Stimulated activated CD8-positive, alpha-beta memory T cell treated with anti-CD3 and anti-CD28 coated beads, Interleukin-4, amount 100 ng/mL, for 24 hours (primary cell): ENCODE results near the gene LAMC2.
"Not testable (repeated sequence)": the region's sequence is repeated elsewhere in the genome, so short reads cannot be mapped to it uniquely, and the experiment has no call there.

Experiments
- DNase-seq: peaks from one replicate; pipeline ENCODE4 v3.0.0-alpha.2; 2020; ENCODE audit warnings: low read depth

The LAMC2 gene

DNA sequence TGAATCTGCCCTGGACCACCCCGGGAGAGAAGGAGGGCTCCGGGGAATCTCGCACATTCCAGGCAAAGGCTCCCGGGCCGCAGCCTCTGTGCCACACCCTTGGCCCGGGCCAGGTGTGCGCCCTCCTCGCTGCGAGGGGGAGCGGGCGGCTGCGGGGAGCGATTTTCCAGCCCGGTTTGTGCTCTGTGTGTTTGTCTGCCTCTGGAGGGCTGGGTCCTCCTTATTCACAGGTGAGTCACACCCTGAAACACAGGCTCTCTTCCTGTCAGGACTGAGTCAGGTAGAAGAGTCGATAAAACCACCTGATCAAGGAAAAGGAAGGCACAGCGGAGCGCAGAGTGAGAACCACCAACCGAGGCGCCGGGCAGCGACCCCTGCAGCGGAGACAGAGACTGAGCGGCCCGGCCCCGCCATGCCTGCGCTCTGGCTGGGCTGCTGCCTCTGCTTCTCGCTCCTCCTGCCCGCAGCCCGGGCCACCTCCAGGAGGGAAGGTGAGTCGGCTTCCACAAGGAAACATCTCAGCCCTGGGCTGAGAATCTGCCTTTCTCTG is at the start of gene LAMC2:
TSS of gene LAMC2 (plus strand) at position 324 of the 550 bp plus-strand sequence. CDS start at position 413, 89 bp downstream.
- DNase-seq: no peak

DNA sequence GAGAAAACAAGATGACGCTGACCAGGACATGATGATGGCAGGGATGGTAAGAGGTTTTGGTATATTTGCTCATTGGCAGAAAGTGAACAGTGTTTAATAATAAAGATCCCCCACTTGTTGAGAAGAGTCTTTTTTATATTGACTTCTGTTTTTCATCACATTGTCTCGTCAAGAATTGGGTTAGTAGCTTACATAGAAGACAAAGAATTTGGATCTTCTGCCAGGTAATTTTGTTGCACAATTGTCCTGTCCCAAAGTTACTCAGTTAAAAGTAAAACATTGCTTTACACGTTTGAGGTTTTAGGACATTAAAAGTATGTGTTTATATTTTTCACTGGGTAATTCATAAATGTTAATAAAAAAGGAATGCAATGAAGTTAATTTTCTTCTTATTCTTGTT is 48.3 kb upstream of the LAMC2 start:
- DNase-seq: no peak

DNA sequence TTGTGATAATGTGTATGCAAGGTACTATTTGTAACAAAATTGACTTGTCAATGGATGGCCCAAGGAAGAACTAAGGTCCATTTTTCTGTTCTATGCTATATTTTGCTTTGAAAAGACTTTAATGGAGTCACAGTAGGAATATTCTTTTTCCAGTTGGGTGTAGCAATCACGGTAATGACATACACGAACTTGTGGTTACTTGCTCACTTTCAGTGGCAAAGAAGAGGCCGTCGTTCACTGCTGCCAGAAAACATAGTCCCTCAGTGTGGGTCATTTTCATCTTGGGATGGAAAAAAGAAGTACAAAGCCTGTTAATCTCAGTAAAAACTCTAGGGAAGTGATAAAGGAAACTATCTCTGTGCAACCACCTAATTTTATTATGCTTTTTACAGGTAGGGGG is 47.8 kb upstream of the LAMC2 start:
- DNase-seq: no peak

DNA sequence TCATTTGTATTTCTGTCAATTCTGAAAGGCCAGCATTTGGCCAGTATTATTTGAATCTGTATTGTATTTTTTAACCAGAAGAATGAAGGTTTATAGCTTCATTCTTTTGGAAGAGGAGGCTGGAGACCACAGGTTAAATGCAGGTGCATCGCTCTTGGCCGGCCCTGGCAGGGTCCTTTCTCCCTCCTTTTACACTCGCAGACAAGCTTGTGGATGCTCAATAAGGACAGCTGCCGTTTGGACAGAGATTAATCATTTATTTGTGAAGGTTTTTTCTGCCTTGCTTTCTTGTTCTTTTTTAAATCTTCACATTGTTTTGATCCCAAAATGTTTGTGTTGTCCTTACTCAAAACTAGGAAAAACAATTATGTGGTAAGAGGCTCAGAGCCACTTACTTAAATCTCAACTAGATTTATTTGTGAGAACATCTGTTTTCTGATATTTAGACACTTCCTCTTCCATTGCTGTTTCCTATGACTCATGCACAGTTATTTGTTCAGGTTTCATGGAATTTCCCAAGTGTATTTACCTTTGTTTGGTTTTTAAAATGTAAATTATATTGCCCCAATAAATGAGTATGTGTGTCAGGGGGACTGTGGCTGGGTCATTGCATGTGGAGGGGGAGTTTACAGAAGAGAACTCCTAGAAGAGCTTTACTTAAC is 46.7 kb upstream of the LAMC2 start:
- DNase-seq: no peak

DNA sequence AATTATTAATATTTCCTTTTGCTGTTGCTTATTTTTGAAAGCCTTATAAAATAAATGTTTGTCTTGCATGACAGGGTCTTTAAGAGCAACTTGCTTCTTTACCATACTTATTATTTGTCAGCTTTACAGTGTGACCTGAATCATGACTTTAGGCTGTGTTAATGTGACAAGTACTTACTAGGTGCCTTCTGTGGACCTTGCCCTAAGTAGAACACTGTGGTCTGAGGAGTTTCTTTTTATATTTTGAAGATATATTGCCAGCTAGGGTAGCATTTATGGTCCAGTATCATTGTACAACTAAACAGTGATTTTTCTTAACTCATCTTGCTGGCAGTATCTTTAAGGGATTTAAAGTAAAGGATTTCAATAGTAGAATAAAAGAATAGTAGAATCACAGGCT is 45.4 kb upstream of the LAMC2 start:
- no peak for DNase-seq

DNA sequence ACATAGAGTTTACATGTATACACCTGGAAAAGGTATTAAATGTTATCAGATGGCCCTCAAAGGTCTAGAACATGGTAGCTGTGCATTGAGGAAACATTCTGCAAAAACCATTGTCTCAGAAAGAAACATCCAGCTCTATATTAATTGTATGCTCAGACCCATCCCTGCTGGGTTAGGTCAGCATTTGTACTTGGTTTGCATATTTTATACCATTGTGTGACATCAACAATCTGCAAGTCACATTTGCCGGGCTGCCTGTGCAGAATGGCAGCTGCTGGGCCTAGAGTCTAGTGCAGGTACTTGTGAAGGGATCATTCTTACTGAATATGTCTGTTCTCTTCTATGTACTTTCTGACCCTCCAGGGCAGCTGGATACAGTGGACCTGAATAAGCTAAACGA is 43.9 kb upstream of the LAMC2 start:
- DNase-seq: no peak

DNA sequence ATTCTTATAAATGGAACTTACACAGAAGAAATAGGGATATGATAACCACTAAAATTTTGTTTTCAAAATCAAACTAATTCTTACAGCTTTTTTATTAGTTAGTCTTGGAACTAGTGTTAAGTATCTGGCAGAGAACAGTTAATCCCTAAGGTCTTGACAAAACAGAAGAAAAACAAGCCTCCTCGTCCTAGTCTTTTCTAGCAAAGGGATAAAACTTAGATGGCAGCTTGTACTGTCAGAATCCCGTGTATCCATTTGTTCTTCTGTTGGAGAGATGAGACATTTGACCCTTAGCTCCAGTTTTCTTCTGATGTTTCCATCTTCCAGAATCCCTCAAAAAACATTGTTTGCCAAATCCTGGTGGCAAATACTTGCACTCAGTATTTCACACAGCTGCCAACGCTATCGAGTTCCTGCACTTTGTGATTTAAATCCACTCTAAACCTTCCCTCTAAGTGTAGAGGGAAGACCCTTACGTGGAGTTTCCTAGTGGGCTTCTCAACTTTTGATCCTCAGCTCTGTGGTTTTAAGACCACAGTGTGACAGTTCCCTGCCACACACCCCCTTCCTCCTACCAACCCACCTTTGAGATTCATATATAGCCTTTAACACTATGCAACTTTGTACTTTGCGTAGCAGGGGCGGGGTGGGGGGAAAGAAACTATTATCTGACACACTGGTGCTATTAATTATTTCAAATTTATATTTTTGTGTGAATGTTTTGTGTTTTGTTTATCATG is 42.3 kb upstream of the LAMC2 start:
- DNase-seq: no peak

DNA sequence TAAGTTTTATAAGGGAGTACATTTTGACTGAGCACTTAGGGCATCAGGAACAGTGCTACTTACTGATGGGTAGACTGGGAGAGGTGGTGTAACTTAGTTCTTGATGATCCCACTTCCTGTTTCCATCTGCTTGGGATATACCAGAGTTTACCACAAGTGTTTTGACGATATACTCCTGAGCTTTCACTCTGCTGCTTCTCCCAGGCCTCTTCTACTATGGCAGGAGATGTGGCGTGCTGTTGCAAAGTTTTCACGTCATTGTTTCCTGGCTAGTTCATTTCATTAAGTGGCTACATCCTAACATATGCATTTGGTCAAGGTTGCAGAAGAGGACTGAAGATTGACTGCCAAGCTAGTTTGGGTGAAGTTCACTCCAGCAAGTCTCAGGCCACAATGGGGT is 41.3 kb upstream of the LAMC2 start:
- DNase-seq: no peak

DNA sequence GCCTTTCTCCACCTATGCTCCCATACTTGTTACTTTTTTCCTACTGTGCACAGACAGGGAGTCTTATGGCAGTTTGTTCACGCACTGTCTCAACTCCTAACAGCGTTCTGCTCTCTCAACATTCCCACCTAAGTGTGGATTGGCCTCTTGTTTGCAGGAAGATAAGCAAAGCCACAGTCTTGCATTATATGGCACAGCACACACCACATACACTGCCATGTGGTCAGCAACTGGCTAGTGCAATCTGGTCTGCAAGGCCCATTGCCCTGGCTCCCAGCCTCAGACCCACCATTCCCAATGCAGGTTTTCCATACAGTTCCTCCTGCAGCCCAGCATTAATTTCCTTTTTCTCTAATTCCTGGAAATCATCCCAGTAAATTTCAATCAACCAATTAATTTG is 38.3 kb upstream of the LAMC2 start:
- no peak for DNase-seq

DNA sequence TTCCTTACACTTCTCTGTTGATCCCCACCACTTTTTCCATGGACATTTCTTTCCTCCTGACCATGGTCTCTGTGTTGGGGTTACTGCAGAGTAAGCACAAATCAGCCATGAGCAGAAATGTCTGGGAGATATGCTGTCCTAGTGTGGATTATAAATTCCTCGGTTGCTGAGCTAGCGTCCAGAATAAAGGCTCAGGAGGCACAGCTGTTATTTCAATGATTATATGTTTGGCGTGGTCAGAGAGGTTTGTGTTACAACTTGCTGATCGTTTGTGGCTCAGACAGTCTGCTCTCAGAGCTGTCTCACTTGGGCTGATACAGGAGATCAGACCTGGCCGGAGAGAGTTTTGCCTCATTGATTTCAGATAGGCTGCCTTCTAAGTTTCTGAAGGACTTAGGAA is 37.5 kb upstream of the LAMC2 start:
- DNase-seq: no peak

DNA sequence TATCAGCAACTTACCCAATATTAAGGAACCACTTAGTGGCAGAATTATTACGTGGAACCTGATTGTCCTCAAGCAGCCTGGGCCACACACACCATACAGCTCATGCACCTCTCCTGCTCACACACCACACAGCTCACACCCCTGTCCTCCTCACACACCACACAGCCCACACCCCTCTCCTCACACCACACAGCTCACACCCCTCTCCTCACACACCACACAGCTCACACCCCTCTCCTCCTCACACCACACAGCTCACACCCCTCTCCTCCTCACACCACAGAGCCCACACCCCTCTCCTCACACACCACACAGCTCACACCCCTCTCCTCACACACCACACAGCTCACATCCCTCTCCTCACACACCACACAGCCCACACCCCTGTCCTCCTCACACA is 36.8 kb upstream of the LAMC2 start:
- DNase-seq: no peak

DNA sequence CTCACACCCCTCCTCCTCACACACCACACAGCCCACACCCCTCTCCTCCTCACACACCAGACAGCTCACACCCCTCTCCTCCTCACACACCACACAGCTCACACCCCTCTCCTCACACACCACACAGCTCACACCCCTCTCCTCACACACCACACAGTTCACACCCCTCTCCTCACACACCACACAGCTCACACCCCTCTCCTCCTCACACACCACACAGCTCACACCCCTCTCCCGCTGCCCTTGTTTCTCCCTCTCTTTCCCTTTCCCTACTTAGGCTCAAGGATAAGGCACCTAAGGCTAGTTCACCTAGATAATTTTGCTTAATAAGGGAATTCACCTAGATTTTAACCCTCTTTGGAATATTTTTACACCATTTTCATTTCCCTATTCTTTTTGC is 36.0 kb upstream of the LAMC2 start:
- DNase-seq: not testable (repeated sequence)

DNA sequence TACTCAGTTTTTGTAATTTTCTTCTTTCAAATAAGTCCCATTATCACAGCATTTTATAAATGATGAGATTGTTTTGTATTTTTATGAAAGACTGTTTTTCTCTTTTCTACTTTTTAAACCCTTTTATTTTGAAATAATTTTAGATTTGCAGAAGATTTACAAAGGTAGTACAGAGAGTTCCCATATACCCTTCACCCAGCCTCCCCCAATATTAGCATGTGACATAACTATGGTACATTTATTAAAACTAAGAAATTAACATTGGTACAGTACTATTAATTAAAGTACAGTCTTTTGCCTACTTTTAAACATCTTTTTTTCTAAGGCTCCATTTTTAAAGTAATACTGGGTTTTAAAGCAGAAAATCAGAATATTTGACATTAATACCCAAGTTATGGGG is 35.6 kb upstream of the LAMC2 start:
- DNase-seq: no peak

DNA sequence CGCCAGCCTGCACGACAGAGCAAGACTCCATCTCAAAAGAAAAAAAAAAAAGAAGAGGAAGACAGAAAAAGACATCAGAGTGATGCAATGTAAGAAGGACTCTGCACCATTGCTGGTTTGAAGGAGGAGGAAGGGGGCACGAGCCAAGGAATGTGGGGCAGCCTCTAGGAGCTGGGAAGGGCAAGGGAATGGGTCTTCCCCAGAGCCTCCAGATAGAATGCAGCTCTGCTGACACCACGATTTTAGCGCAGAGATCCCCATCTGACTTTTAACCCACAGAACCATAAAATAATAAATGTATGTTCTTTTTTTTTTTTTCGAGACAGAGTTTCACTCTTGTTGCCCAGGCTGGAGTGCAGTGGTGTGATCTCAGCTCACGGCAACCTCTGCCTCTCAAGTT is 33.9 kb upstream of the LAMC2 start:
- no peak for DNase-seq

DNA sequence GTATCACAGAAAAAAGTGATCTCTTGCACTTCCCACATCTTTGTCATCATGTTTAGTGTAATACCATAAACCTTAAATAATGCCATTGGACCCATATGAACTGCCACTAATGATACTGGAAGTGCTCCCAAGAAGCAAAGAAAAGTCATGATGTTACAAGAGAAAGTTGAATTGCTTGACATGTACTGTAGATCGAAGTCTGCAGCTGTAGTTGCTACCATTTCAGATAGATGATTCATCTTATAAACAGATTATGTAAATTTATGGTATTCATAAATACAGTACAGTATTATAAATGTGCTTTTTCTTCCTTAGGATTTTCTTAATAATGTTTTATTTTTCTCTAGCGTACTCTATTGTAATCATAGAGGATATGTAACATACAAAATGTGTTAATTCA is 30.1 kb upstream of the LAMC2 start:
- DNase-seq: no peak

DNA sequence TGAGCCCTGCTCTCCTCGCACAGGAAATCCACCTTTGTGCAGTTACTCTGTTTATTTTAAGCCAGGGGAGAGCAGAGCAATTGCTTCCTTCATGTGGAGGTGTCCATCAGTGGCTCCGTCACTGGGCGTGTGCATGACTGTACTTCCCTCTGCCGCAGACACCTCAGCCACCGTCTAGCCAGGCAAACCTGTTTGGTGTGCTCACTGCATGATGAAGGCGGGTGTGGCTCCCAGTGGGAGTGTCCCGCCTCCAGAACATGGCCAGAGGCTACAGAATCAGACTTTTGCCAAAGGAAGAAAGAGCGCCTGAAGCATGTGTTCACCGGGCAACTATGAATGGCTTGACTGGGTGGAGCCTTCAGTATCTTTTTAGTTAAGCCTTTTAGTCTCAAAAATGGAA is 26.1 kb upstream of the LAMC2 start:
- DNase-seq: no peak

DNA sequence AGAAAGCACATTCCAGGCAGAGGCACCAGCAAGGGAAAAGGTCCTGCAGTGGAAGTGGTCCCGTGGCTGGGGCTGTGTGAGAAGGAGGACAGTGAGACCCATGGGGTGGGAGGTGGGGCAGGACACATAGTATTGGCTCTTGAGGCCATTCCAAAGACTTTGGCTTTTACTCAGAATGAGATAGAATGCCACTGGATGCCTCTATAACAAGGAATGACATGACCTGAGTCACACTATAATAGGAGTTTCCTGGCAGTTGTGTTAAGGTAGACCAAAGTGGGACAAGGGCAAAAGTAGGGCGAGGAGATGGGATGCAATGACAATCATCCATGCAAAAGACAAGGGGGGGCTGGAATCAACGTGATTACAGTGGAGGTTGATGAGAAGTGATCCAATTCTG is 24.7 kb upstream of the LAMC2 start:
- DNase-seq: no peak

DNA sequence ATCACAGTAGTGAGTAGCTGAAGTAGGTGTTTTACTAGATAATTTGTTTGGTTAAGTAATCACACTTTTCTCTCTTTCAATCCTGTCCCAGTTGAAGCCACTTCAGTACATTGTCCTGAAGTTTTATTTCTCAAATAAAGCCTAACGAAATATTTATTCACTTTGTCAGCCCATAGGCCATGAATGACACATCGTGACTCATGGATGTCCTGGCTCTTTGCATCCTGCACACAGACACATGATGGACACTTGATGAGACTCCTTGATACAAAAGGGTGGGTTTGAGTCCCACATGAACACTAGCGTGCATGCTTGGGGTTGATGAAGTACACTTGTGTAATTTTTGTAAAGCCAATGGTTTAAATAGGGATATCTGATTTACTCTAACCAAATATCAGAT is 22.7 kb upstream of the LAMC2 start:
- no peak for DNase-seq

DNA sequence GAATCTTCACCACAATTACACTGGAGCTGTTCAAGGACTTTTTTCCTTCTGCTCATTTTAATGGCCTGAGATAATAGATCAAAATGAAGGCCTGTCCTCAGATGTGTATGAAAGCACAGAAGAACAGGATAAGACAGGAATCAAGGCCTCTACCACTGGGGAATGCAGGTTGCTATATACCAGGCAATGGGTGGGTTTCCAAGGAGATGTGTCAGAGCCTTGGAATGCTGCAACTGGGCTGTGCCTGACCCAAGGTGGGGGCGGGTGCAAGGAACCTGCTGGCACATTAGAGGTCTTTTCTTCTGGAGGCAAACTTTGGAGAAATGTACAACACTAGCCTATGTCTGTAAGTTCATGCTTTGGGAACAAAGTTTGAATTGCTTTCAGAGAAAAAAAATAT is 21.7 kb upstream of the LAMC2 start:
- DNase-seq: no peak

DNA sequence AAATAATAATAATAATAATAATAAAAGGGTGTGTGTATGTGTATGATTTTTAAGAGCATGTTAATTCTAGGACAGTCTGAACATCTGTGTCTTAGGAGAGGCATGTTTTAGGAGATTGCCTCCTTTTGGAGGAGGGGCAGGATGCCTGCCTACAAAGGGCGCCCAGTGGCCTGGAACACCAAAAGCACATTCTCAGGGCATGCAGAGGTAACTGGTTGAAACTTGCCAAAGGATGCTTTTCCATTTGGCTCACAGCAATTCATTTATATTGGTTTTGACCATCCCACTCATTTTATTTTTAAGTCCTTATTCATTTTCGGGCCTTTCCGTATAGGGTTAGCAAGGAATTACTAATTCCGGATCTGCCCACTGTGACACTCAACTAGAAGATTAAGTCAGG is 21.1 kb upstream of the LAMC2 start:
- DNase-seq: no peak

DNA sequence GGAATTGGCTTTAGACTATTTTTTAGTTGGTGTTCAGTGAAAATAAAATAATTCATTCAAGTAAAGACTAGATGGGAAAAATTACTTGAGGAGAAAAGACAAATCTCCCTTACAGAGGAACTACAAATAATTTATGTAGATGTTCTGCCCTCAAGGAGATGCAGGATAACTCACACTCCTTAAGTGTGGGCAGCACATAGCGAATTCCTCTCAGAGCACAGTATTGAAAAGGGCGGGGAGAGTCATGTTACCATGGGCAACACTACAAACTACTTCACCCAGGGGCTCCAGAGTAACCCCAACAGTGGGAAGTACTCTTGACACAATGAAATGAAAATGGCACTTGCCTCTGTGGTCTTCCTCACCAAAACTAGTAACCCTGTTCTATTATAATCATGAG is 20.6 kb upstream of the LAMC2 start:
- DNase-seq: no peak

DNA sequence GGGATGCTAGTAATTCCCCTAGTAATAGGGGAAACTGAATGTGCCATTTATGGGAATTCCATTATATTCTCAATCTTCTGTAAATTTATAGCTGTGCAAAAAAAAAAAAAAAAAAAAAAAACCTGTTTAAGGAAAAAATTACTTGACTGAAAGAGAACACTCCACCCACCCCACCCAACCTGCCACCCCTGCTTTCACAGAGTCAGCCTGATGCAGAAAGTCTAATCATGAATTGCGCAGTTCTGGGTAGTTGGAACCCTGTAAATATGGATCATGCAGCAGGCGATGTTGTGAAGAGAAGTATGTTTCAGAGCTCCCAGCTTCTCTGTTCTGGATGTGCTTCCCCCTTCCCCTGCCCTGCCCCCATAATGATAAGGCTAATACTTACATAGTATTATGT is 19.6 kb upstream of the LAMC2 start:
- DNase-seq: no peak

DNA sequence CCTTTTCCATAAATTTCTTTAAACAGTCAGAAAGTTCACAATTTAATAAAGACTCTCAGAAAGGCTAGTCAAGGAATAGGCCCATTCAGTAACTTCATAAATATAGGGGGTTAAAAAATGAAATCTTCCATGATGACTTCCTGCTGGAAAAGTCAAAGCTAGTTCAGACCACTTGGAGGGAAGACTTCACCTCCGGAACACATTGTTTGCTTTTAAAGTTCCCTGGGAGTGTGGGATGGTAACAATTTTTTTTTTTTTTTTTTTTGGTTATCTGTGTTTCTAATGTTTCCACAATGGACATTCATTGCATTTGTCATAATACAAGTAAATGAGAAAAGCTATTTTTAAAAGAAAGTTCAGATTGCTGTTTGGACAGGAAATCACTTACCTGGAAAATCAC is 18.4 kb upstream of the LAMC2 start:
- DNase-seq: no peak

DNA sequence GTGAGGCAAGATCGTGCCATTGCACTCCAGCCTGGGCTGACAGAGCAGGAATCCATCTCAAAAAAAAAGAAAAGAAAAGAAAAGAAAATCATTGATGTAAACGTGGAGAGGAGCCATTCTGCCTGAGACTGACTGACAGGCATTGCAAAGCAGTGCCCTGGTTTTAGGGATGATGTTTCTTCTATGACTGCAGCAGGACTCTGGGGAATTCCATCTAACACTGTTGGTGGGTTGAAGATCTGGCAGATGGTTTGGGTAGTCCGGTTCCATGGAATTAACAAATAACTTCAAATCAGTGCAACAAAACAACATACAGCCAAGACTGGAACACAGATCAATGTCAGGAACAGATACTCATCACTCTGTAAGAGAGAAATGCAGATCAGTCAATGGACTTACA is 17.8 kb upstream of the LAMC2 start:
- DNase-seq: no peak
